Type B pancreatic cell (in vitro differentiated cells): Measurements from ENCODE around the gene C6orf47. TPM values are rescaled to one million over a fixed set of nuclear protein-coding genes. Genes with fewer than 3 reads are reported as not detected.

Experiments used
- DNase-seq: peaks from one replicate; pipeline ENCODE4 v3.0.0; 2021; ENCODE audit warnings: mixed read lengths; ENCODE audit not compliant: unreplicated experiment; ENCODE audit errors: extremely low spot score
- H3K27ac Mint-ChIP-seq: 2 replicates; pipeline ENCODE4 v1.8.0; 2021; ENCODE audit warnings: mild to moderate bottlenecking, mixed read lengths
- H3K27me3 Mint-ChIP-seq: 2 replicates; pipeline ENCODE4 v1.8.0; 2021; ENCODE audit warnings: mixed read lengths
- H3K36me3 Mint-ChIP-seq: 2 replicates; pipeline ENCODE4 v1.8.0; 2021; ENCODE audit warnings: mixed read lengths
- H3K4me1 Mint-ChIP-seq: one replicate; pipeline ENCODE4 v1.8.0; 2021; ENCODE audit warnings: mixed read lengths; ENCODE audit not compliant: unreplicated experiment
- H3K4me3 Mint-ChIP-seq: 2 replicates; pipeline ENCODE4 v1.8.0; 2021; ENCODE audit warnings: mild to moderate bottlenecking, mixed read lengths
- H3K9me3 Mint-ChIP-seq: 2 replicates; pipeline ENCODE4 v1.8.0; 2021; ENCODE audit warnings: mixed read lengths
- total RNA-seq: library from RNA; stranded (reverse); gene quantifications from 2 replicates; pipeline ENCODE4 v1.2.1, GENCODE V29; 2021; ENCODE audit warnings: low replicate concordance
- TF ChIP-seq, protein P1 (sequence below): fragments of 200-600 bp; sonication (generic); conservative IDR thresholded peaks from 2 replicates; pipeline ENCODE4 v1.5.0; 2021; ENCODE audit warnings: antibody characterized with exemption, mild to moderate bottlenecking

The C6orf47 gene
- total RNA-seq, 1 donor from 2014 or later = 22.3 TPM

GRCh38 chr6:31676322-31676903 is 15.8 kb upstream of the C6orf47 start:
- H3K9me3 Mint-ChIP-seq = no peaks in the 10 kb centered on the region
- H3K4me3 Mint-ChIP-seq = no peak overlapping the region
- no peaks in the 10 kb centered on the region for H3K27me3 Mint-ChIP-seq
- peaks cover 3% of the 10 kb centered on the region for H3K36me3 Mint-ChIP-seq
- H3K27ac Mint-ChIP-seq = no peak overlapping the region
- TF ChIP-seq, protein P1, sequence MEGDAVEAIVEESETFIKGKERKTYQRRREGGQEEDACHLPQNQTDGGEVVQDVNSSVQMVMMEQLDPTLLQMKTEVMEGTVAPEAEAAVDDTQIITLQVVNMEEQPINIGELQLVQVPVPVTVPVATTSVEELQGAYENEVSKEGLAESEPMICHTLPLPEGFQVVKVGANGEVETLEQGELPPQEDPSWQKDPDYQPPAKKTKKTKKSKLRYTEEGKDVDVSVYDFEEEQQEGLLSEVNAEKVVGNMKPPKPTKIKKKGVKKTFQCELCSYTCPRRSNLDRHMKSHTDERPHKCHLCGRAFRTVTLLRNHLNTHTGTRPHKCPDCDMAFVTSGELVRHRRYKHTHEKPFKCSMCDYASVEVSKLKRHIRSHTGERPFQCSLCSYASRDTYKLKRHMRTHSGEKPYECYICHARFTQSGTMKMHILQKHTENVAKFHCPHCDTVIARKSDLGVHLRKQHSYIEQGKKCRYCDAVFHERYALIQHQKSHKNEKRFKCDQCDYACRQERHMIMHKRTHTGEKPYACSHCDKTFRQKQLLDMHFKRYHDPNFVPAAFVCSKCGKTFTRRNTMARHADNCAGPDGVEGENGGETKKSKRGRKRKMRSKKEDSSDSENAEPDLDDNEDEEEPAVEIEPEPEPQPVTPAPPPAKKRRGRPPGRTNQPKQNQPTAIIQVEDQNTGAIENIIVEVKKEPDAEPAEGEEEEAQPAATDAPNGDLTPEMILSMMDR = no peak
- no peak for DNase-seq
- peaks cover 9% of the 10 kb centered on the region for H3K4me1 Mint-ChIP-seq

DNA sequence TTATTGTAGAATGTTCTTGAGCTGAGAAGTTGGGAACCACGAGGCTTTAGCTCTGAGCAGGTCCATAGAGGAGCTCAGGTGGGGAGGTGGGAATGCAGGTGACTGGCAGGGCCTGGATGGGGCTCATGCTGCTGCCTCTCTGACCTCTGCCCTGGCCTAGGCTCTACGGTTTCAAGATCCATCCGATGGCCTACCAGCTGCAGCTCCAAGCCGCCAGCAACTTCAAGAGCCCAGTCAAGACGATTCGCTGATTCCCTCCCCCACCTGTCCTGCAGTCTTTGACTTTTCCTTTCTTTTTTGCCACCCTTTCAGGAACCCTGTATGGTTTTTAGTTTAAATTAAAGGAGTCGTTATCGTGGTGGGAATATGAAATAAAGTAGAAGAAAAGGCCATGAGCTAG is 9.1 kb upstream of the C6orf47 start, which contains the start of gene LY6G5B:
Gene LY6G5B (plus strand): TSS at position 301 of the 400 bp plus-strand sequence. CDS start 975 bp downstream, outside the sequence.
- Mint-ChIP-seq H3K9me3 (no peaks in the 10 kb centered on the region), H3K27ac (no peak within 1 kb of the TSS), H3K27me3 (no peaks in the 10 kb centered on the region), H3K36me3 (peaks cover 15% of the 10 kb centered on the region), H3K4me3 (no peak within 1 kb of the TSS), H3K4me1 (peaks cover 19% of the 10 kb centered on the region)
- DNase-seq = no peak
- TF ChIP-seq, protein P1 = no peak

- H3K36me3 Mint-ChIP-seq = peaks cover 23% of the 10 kb centered on the region
- H3K27ac Mint-ChIP-seq = peak overlapping the region; percentile 99
- peaks cover 39% of the 10 kb centered on the region for H3K4me1 Mint-ChIP-seq
Observed at GRCh38 chr6:31666337-31666965, 5.9 kb upstream of the C6orf47 start.

GRCh38 chr6:31665501-31666336 is 5.1 kb upstream of the C6orf47 start, which contains the start of gene CSNK2B:
TSS of gene CSNK2B (plus strand) at chr6:31666080. CDS start at chr6:31666832, 752 bp downstream.
- TF ChIP-seq, protein P1 = no peak
- H3K27me3 Mint-ChIP-seq = no peaks in the 10 kb centered on the region
- peaks cover 23% of the 10 kb centered on the region for H3K36me3 Mint-ChIP-seq
- peak within 1 kb of the TSS; percentile 99 for H3K4me3 Mint-ChIP-seq
- no peaks in the 10 kb centered on the region for H3K9me3 Mint-ChIP-seq
- DNase-seq = peak; percentile 97
- H3K4me1 Mint-ChIP-seq = peaks cover 46% of the 10 kb centered on the region
- H3K27ac Mint-ChIP-seq = peak within 1 kb of the TSS; percentile 99

More at GRCh38 chr6:31666337-31666965, 5.9 kb upstream of the C6orf47 start:
- DNase-seq = no peak
- Mint-ChIP-seq H3K9me3 (no peaks in the 10 kb centered on the region), H3K27me3 (no peaks in the 10 kb centered on the region), H3K4me3 (peak overlapping the region; percentile 99)
- TF ChIP-seq, protein P1 = no peak

GRCh38 chr6:31664790-31665500 is 4.4 kb upstream of the C6orf47 start, which contains the start of gene GPANK1:
TSS of gene GPANK1 (minus strand) at chr6:31664997. CDS start at chr6:31664478, 519 bp downstream.
- Mint-ChIP-seq H3K4me1 (peaks cover 49% of the 10 kb centered on the region), H3K4me3 (peak within 1 kb of the TSS; percentile 99), H3K9me3 (no peaks in the 10 kb centered on the region), H3K27ac (peak within 1 kb of the TSS; percentile 99), H3K27me3 (no peaks in the 10 kb centered on the region), H3K36me3 (peaks cover 18% of the 10 kb centered on the region)
- no peak for DNase-seq
- TF ChIP-seq, protein P1 = no peak
